WTC11 (cell line): ENCODE data around the gene ZNF718.

Source experiments
- ZNF416 ChIP-seq: fragments of 250-450 bp; sonication (Bioruptor Pico); IDR thresholded peaks from 2 replicates; pipeline ENCODE4 v1.9.0; 2021; ENCODE audit warnings: mild to moderate bottlenecking, inconsistent platforms
- TF ChIP-seq, protein P1 (sequence below): fragments of 200-600 bp; IDR thresholded peaks from 2 replicates; pipeline ENCODE4 v1.8.0; 2022; ENCODE audit warnings: antibody characterized with exemption

GRCh38 chr4:188091-188490 lies 63.8 kb downstream of the ZNF718 start:
- no peak for TF ChIP-seq ZNF416 (CRISPR knock-in tag)
- TF ChIP-seq, protein P1, sequence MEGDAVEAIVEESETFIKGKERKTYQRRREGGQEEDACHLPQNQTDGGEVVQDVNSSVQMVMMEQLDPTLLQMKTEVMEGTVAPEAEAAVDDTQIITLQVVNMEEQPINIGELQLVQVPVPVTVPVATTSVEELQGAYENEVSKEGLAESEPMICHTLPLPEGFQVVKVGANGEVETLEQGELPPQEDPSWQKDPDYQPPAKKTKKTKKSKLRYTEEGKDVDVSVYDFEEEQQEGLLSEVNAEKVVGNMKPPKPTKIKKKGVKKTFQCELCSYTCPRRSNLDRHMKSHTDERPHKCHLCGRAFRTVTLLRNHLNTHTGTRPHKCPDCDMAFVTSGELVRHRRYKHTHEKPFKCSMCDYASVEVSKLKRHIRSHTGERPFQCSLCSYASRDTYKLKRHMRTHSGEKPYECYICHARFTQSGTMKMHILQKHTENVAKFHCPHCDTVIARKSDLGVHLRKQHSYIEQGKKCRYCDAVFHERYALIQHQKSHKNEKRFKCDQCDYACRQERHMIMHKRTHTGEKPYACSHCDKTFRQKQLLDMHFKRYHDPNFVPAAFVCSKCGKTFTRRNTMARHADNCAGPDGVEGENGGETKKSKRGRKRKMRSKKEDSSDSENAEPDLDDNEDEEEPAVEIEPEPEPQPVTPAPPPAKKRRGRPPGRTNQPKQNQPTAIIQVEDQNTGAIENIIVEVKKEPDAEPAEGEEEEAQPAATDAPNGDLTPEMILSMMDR: no peak
